Endodermal cell (in vitro differentiated cells): ENCODE results near the gene OR12D1. TPM values are rescaled to one million over a fixed set of nuclear protein-coding genes. Genes with fewer than 3 reads are reported as not detected.

ENCODE experiments used
- DNase-seq: peaks from one replicate; pipeline ENCODE4 v3.0.0-alpha.2; 2017
- H3K27ac ChIP-seq: 2 replicates; pipeline ENCODE4 v1.5.1; 2013; ENCODE audit warnings: mild to moderate bottlenecking, low read depth, low read length, moderate library complexity
- H3K27me3 ChIP-seq: 2 replicates; pipeline ENCODE4 v1.6.1; 2013; ENCODE audit warnings: mild to moderate bottlenecking, low read length, moderate library complexity; ENCODE audit not compliant: insufficient read depth, control insufficient read depth, poor library complexity, severe bottlenecking
- H3K36me3 ChIP-seq: 2 replicates; pipeline ENCODE4 v1.7.0; 2013; ENCODE audit warnings: mild to moderate bottlenecking, low read length, moderate library complexity; ENCODE audit not compliant: control insufficient read depth, insufficient read depth
- H3K4me1 ChIP-seq: one replicate; pipeline ENCODE4 v1.7.0; 2013; ENCODE audit warnings: low read length; ENCODE audit not compliant: control insufficient read depth, insufficient read depth
- H3K4me3 ChIP-seq: 2 replicates; pipeline ENCODE4 v1.5.1; 2013; ENCODE audit warnings: mild to moderate bottlenecking, low read length, moderate library complexity
- H3K9ac ChIP-seq: 2 replicates; pipeline ENCODE4 v1.6.1; 2013; ENCODE audit warnings: mild to moderate bottlenecking, low read length, moderate library complexity; ENCODE audit not compliant: poor library complexity, severe bottlenecking; ENCODE audit errors: extremely low read depth
- H3K9me3 ChIP-seq: 2 replicates; pipeline ENCODE4 v1.6.1; 2013; ENCODE audit warnings: mild to moderate bottlenecking, low read length, moderate library complexity; ENCODE audit not compliant: control insufficient read depth
- H3K27ac Mint-ChIP-seq: 2 replicates; pipeline ENCODE4 v1.8.0; 2020; ENCODE audit warnings: mixed read lengths
- H3K27me3 Mint-ChIP-seq: 2 replicates; pipeline ENCODE4 v1.8.0; 2021; ENCODE audit warnings: mild to moderate bottlenecking, mixed read lengths; ENCODE audit not compliant: insufficient read depth
- H3K36me3 Mint-ChIP-seq: 2 replicates; pipeline ENCODE4 v1.8.0; 2020; ENCODE audit warnings: low read depth, mixed read lengths
- H3K4me1 Mint-ChIP-seq: 2 replicates; pipeline ENCODE4 v1.8.0; 2020; ENCODE audit warnings: mixed read lengths
- H3K4me3 Mint-ChIP-seq: 2 replicates; pipeline ENCODE4 v1.8.0; 2020; ENCODE audit warnings: mild to moderate bottlenecking, moderate library complexity, mixed read lengths
- H3K9me3 Mint-ChIP-seq: 2 replicates; pipeline ENCODE4 v1.8.0; 2020; ENCODE audit warnings: mild to moderate bottlenecking, mixed read lengths
- CTCF ChIP-seq: fragments of 200-600 bp; sonication (generic); conservative IDR thresholded peaks from 2 replicates; pipeline ENCODE4 v1.5.0; 2021; ENCODE audit warnings: antibody characterized with exemption, mild to moderate bottlenecking
- WGBS, 2 experiments: methylation state at CpG; one replicate each; pipeline versions ENCODE4 v1.1.5 to v1.1.7; 2013; ENCODE audit warnings: missing lambda C conversion rate in 2 of 2, mixed read lengths in 1 of 2; ENCODE audit not compliant: insufficient coverage in 1 of 2, insufficient read length in 1 of 2; 5-methylcytosine and 5-hydroxymethylcytosine counted together
- total RNA-seq, 2 donors: library from RNA; stranded (reverse); fragmentation: NEBNext Ultra II Directional in 1 of 2; extraction: Animal tissue kit (Norgen Biotek cat#: 25700) in 1 of 2; gene quantifications; 2 replicates in 1 of 2; 3 replicates in 1 of 2; pipeline ENCODE4 v1.2.1, GENCODE V29; 2021

Gene OR12D1
- total RNA-seq, 2 donors from 2014 or later: not detected

- Histone ChIP-seq H3K9ac (no peak overlapping the region), H3K9me3 (no peaks in the 10 kb centered on the region), H3K4me1 (no peaks in the 10 kb centered on the region), H3K36me3 (no peaks in the 10 kb centered on the region), H3K27me3 (no peaks in the 10 kb centered on the region), H3K27ac (no peak overlapping the region), H3K4me3 (no peak overlapping the region)
- no peaks in the 10 kb centered on the region for H3K27me3 Mint-ChIP-seq
- no peaks in the 10 kb centered on the region for H3K36me3 Mint-ChIP-seq
- TF ChIP-seq CTCF: no peak
- H3K4me1 Mint-ChIP-seq: no peaks in the 10 kb centered on the region
- 84% methylated on average over 2 of the region's 2 CpGs; no CpG with 5 or more reads in 1 of the 2 experiments for WGBS, 2 experiments
- H3K27ac Mint-ChIP-seq: no peak overlapping the region
- no peak overlapping the region for H3K4me3 Mint-ChIP-seq
- no peak for DNase-seq
- no peaks in the 10 kb centered on the region for H3K9me3 Mint-ChIP-seq
These were observed 15.2 kb upstream of the OR12D1 start for GRCh38 chr6:29399525-29399924.

- Mint-ChIP-seq H3K36me3 (no peaks in the 10 kb centered on the region), H3K9me3 (peaks cover 3% of the 10 kb centered on the region), H3K4me1 (no peaks in the 10 kb centered on the region), H3K4me3 (no peak overlapping the region), H3K27ac (no peak overlapping the region), H3K27me3 (no peaks in the 10 kb centered on the region)
- no peak overlapping the region for H3K4me3 ChIP-seq
- no peaks in the 10 kb centered on the region for H3K4me1 ChIP-seq
- no peak for TF ChIP-seq CTCF
- no peaks in the 10 kb centered on the region for H3K9me3 ChIP-seq
- H3K36me3 ChIP-seq: no peaks in the 10 kb centered on the region
- no peak overlapping the region for H3K9ac ChIP-seq
- no peak overlapping the region for H3K27ac ChIP-seq
- WGBS, 2 experiments: 89 to 100% methylated on average over 1 of the region's 1 CpG
- no peak for DNase-seq
- no peaks in the 10 kb centered on the region for H3K27me3 ChIP-seq
These were observed 10.9 kb upstream of the OR12D1 start for GRCh38 chr6:29403801-29404200.

- H3K27ac ChIP-seq: no peak overlapping the region
- H3K9me3 ChIP-seq: no peaks in the 10 kb centered on the region
- H3K9ac ChIP-seq: no peak overlapping the region
- Mint-ChIP-seq H3K36me3 (no peaks in the 10 kb centered on the region), H3K27ac (no peak overlapping the region), H3K4me1 (no peaks in the 10 kb centered on the region), H3K4me3 (no peak overlapping the region), H3K27me3 (no peaks in the 10 kb centered on the region), H3K9me3 (no peaks in the 10 kb centered on the region)
- H3K36me3 ChIP-seq: no peaks in the 10 kb centered on the region
- no peak overlapping the region for H3K4me3 ChIP-seq
- DNase-seq: no peak
- no peak for TF ChIP-seq CTCF
- no peaks in the 10 kb centered on the region for H3K4me1 ChIP-seq
- 88 to 92% methylated on average over 2 to 3 of the region's 3 CpGs for WGBS, 2 experiments
- no peaks in the 10 kb centered on the region for H3K27me3 ChIP-seq
These were observed 4.8 kb downstream of the OR12D1 start for GRCh38 chr6:29419516-29419915.
